RCC 7860 (cell line): ENCODE measurements around the gene DNER.
"Not testable (repeated sequence)": the region's sequence is repeated elsewhere in the genome, so short reads cannot be mapped to it uniquely, and the experiment has no call there.

Experiments used
- DNase-seq: peaks from one replicate; pipeline ENCODE4 v3.0.0-alpha.2; 2015; ENCODE audit warnings: low spot score
- FAIRE-seq: peaks from 2 replicates; lab custom pipeline; 2012; peaks lifted over from hg19 to GRCh38; lab: Jason Lieb, UNC

The DNER gene

DNA sequence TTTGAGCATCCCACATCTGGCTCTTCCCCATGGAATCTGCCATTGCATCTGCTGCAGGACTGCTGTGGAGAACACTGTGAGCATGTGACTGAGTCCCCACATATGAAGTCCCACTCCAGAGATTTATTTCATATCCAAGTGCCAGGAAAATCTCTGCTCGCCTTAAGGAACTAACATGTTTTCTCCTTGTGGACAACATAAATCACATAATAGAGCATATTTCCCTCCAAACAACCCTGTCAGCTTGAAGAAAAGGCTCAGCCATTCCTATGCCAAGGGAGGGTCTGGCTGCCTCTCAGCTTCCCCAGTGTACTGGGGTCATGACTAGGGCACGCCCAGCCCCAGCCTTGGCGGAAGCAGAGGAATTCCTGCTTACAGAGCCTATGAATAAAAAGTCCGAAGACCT is 193.7 kb downstream of the DNER start:
- no peak for DNase-seq
- no peak for FAIRE-seq

DNA sequence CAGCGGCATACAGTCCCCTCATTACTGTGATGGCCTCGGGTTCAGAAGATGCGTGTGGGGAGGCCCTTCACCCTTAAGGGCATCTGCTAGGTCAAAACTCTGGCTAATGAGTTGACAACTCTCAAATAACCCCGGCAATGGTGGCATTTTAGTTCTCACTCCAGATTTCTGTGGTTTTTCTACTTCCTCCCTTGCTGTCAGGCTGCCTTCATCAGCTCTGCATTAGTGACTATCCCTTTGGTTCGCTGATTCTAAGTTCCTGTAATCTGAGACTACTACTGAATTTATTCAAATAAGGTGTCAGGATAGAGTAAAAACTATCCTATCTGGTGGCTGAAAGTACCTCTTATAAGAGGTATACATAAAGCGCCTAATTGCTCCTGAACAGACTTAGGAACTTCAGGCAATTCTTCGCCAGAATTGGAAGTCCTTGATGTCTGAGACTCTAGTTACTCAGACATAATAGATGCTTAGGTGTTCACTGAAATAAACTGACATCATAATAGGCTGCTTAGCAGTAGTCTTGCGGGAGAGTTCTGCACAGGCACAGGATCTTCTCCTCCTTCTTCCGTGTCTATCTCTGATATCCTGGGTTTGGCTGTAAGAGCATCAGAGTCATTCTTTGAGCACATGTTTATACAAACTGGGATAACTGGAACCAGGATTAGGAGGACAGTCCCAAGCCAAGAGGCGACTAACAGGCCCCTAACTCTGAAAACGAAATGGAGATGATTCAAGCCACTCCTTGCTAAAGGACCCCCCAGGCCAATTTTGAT is 194.5 kb downstream of the DNER start:
- FAIRE-seq (no peak), DNase-seq (no peak)

GRCh38 chr2:229514273-229514895 is 200.0 kb downstream of the DNER start:
- DNase-seq (no peak), FAIRE-seq (no peak)

DNA sequence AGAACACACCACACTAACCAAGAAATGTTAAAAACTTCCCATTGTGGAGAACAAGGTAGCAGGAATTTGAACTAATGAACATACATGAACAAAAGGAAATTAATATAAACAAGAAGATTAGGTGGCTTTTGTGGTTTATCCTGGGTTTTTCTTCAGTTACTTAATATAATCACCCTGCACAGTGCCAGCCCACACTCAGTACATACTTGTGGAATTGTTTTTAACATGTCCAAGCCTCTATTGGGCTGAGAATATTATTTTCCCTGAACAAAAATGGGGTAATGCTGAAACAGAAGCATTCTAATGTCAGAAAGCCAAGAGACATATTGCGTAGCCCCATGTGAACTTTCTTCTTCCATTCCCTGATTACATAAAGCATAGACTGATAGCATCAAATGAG is 202.8 kb downstream of the DNER start:
- FAIRE-seq (no peak), DNase-seq (no peak)

GRCh38 chr2:229506699-229507098 is 207.7 kb downstream of the DNER start:
- not testable (repeated sequence) for FAIRE-seq, DNase-seq

DNA sequence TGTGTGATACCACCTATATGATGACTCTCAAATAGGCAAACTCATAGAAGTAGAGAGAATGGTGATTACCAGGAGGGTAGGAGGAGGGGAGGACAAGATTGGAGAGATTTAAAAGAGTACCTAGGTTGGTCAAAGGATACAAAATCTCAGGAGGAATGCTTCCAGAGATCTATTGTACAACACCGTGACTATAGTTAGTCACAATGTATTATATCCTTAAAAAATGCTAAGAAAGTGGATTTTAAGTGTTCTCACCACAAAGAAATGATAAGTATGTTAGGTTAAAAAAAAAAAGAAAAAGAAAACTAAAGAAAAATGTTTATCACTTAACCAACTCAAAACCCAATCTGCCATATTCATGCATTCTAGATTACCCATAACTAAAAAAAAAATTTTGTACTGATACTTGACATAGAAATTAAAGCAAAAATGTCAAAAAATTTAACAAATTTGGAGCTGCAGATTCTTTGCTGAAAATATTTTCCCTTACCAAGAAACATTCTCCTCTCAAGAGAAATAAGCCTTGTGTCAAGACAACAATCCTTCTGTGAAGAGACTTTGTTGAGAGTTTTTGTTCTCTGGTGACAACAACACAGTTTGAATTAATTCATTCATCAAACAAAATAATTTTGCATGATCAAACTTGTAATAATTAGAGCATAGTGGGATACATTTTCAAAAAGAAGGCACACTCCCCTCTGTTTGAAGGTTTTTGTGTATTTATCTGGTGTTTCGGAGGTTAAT is 213.1 kb downstream of the DNER start:
- DNase-seq (no peak), FAIRE-seq (no peak)

DNA sequence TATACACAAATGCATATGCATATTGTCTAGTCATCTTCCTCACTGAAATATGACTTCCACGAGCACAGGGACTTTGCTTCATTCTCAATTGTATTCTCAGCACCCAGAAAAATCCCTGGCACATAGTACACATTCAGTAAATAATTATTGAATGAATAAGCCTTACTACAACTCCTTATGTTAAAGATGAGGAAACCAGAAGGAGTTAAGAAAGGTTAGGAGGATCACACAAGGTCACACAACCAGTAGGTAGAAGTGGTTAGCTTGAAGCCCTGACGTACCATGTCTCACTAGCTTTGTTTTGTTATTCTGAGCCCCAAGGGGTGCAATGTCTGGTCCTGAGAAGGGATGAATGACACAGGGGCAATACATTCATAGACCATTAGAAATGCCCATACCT is 222.3 kb downstream of the DNER start:
- DNase-seq (peak; percentile 79), FAIRE-seq (peak; percentile 78)

GRCh38 chr2:229490167-229490566 is 224.2 kb downstream of the DNER start:
- FAIRE-seq (no peak), DNase-seq (no peak)

- FAIRE-seq (peak; percentile 96), DNase-seq (peak; percentile 95)
Observed at GRCh38 chr2:229489016-229489415, 225.3 kb downstream of the DNER start.

GRCh38 chr2:229488232-229488631 is 226.1 kb downstream of the DNER start:
- FAIRE-seq (no peak), DNase-seq (no peak)

GRCh38 chr2:229486673-229487072 is 227.7 kb downstream of the DNER start:
- FAIRE-seq = no peak

DNA sequence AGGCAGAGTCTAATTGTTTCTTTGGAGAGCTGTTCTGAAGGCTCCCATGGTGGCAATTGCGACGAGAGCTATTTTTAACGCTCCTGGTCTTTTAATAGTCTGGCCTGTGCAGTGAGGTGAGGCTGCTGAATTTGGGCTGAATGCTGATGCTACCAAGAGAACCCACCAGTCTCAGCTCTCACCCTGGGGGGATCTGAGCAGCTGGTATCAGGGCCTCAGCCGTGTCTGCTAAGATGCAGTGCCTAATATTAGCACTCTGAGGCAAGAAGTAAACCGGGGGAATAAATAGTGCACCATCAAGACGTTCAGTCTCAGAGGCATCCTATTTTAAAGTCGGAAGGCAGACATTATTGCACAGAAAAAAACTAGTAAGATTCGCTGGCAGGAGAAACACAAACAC is 228.5 kb downstream of the DNER start:
- FAIRE-seq (no peak), DNase-seq (no peak)

More at GRCh38 chr2:229486673-229487072, 227.7 kb downstream of the DNER start:
- DNase-seq = no peak

DNA sequence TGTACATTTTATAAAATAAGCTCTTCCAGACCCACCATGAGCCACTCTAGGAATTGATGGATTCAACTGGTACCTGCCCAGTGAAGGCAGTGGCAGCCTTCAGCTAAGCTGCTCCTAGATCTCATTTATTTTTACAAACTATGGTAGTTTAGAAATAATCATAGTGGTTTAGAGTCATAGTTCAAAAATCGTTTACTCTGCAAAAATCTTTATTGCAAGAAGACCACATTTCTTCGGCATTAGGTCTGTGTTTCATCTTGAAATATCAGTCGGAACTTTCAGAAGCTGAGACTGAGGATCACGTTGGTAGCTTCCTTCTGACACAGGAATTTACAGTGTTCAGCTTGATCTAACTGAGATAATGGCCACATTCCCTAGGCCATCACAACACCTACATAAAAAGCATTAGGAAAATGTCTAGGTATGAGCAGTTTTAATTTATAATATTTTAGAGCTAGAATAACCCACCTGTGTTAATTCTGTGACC is 237.0 kb downstream of the DNER start:
- no peak for FAIRE-seq
- DNase-seq = no peak

GRCh38 chr2:229475778-229476177 is 238.6 kb downstream of the DNER start:
- FAIRE-seq = no peak
- DNase-seq = no peak

GRCh38 chr2:229474125-229474524 is 240.2 kb downstream of the DNER start:
- FAIRE-seq = no peak
- DNase-seq = no peak

- no peak for FAIRE-seq
- no peak for DNase-seq
Observed at GRCh38 chr2:229470781-229471180, 243.6 kb downstream of the DNER start.

DNA sequence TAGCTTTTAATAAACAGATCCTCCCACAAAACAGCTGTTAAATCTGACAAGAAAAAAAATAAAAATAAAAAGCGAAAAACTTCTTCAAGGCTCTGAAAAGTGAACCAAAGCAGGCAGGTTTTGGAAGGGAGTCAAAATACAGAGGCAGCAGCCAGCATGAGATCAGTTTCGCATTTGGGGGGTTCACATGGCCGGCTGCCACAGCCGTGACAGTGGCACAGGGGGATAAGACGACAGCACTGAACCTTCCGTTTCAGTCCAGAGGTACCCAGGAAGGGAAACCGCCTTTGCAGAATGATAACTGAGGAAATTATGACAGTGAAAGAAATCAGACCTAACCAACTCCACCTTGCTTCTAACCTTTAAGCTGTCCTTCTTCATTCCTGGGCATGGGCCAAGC is 246.6 kb downstream of the DNER start:
- FAIRE-seq (no peak), DNase-seq (no peak)

GRCh38 chr2:229463841-229464346 is 250.5 kb downstream of the DNER start:
- FAIRE-seq = no peak

GRCh38 chr2:229462112-229462511 is 252.2 kb downstream of the DNER start:
- no peak for FAIRE-seq

More at GRCh38 chr2:229463841-229464346, 250.5 kb downstream of the DNER start:
- no peak for DNase-seq

GRCh38 chr2:229456091-229456490 is 258.3 kb downstream of the DNER start:
- FAIRE-seq (no peak), DNase-seq (no peak)

More at GRCh38 chr2:229462112-229462511, 252.2 kb downstream of the DNER start:
- no peak for DNase-seq

- FAIRE-seq (peak; percentile 98), DNase-seq (peak; percentile 97)
Observed at GRCh38 chr2:229454934-229455631, 259.3 kb downstream of the DNER start.
